ENCODE data around the gene ATP6V1A. TPM values are rescaled to one million over a fixed set of nuclear protein-coding genes. Genes with fewer than 3 reads are reported as not detected.
A peak's percentile ranks its signal among the peaks of the same experiment; 100 is the strongest.

Gene ATP6V1A
- polyA plus RNA-seq, 1 donor from 2014 or later, result 225 TPM

DNA sequence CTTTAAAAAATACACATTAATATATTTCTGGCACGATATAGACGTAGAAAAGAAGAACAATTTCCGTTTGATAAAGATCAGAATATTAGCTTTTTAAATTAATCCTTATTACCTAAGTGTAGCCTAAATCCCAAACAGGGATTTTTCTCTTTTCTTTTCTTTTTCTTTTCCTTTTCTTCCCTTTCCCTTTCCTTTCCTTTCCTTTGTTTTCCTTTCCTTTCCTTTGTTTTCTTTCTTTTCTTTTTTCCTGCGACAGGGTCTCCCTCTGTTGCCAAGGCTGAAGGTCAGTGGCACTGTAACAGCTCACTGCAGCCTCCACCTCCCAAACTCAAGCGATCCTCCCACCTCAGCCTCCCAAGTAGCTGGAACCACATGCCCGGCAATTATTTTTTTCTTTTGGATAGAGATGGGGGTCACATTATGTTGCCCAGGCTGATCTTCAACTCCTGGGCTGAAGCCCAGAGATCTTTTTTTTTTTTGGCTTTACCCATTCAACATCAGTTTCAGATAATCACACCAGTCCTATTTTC is 48.6 kb upstream of the ATP6V1A start:
- Histone ChIP-seq H3K9ac (ENCODE audit: low read length) (no peak overlapping the region), H3K4me3 (ENCODE audit: low read length) (peak overlapping the region; percentile 77), H3K9me2 (ENCODE audit: insufficient read depth, low read length) (no peaks in the 10 kb centered on the region), H3K9me3 (ENCODE audit: low read length) (no peaks in the 10 kb centered on the region), H3F3A (ENCODE audit: insufficient read depth, low read length, poor library complexity, severe bottlenecking) (no peaks in the 10 kb centered on the region), H3K79me2 (replicated peaks; ENCODE audit: insufficient read depth, low read length) (peaks cover 21% of the 10 kb centered on the region), H3K27me3 (ENCODE audit: insufficient read depth, low read depth, low read length) (no peaks in the 10 kb centered on the region), H3K36me3 (ENCODE audit: insufficient read depth, low read length) (no peaks in the 10 kb centered on the region), H3K4me2 (ENCODE audit: low read length) (peak overlapping the region; percentile 86), H2AFZ (ENCODE audit: low read depth, low read length) (no peak overlapping the region), H3K27ac (ENCODE audit: low read length) (no peak overlapping the region), H4K20me1 (ENCODE audit: insufficient read depth) (no peaks in the 10 kb centered on the region)
- TF ChIP-seq TAF1 (IDR thresholded peaks at IDR 0.05; ENCODE audit: low read depth), result no peak
- TF ChIP-seq EP300 (conservative IDR thresholded peaks at IDR 0.05; ENCODE audit: poor library complexity, severe bottlenecking), result no peak
- TF ChIP-seq REST (IDR thresholded peaks at IDR 0.05; ENCODE audit: borderline replicate concordance), result no peak
- no peak for TF ChIP-seq EZH2 (IDR thresholded peaks at IDR 0.05; ENCODE audit: borderline replicate concordance, insufficient read depth, low read length, poor library complexity, severe bottlenecking)
- TF ChIP-seq SMC3 (conservative IDR thresholded peaks at IDR 0.05; ENCODE audit: poor library complexity), result no peak
- no peak for TF ChIP-seq MXI1 (conservative IDR thresholded peaks at IDR 0.05; ENCODE audit: poor library complexity, severe bottlenecking)
- no peak for TF ChIP-seq RAD21 (conservative IDR thresholded peaks at IDR 0.05)
- no peak for TF ChIP-seq POLR2AphosphoS5 (IDR thresholded peaks at IDR 0.05)
- TF ChIP-seq, protein P1, sequence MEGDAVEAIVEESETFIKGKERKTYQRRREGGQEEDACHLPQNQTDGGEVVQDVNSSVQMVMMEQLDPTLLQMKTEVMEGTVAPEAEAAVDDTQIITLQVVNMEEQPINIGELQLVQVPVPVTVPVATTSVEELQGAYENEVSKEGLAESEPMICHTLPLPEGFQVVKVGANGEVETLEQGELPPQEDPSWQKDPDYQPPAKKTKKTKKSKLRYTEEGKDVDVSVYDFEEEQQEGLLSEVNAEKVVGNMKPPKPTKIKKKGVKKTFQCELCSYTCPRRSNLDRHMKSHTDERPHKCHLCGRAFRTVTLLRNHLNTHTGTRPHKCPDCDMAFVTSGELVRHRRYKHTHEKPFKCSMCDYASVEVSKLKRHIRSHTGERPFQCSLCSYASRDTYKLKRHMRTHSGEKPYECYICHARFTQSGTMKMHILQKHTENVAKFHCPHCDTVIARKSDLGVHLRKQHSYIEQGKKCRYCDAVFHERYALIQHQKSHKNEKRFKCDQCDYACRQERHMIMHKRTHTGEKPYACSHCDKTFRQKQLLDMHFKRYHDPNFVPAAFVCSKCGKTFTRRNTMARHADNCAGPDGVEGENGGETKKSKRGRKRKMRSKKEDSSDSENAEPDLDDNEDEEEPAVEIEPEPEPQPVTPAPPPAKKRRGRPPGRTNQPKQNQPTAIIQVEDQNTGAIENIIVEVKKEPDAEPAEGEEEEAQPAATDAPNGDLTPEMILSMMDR (IDR thresholded peaks at IDR 0.05; ENCODE audit: poor library complexity, severe bottlenecking), result no peak

DNA sequence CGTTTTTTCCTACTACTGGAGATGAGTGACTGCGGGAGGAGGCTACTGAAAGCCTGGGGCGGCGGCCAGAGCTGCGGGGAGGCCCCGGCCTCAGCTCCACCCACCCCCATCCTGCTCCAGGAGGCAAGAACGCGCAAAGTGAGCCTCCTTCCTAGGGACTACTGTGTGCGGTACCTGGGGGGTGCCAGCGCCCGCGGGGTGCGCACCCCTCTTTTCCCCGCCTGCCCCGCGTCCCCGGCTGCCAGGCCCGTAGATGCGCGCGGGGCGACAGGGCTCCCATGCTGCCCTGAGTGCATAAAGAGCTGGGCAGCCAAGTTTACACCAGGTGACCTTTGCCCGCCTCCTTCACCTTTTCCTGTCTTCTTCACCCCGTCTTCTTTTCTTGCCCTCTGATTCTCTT is 47.9 kb upstream of the ATP6V1A start:
- no peaks in the 10 kb centered on the region for H3K9me3 ChIP-seq (ENCODE audit: low read length)
- H3K4me3 ChIP-seq (ENCODE audit: low read length), result no peak overlapping the region
- H3K36me3 ChIP-seq (ENCODE audit: insufficient read depth, low read length), result no peaks in the 10 kb centered on the region
- TF ChIP-seq REST (IDR thresholded peaks at IDR 0.05; ENCODE audit: borderline replicate concordance), result no peak
- TF ChIP-seq, protein P1 (IDR thresholded peaks at IDR 0.05; ENCODE audit: poor library complexity, severe bottlenecking), result no peak
- H4K20me1 ChIP-seq (ENCODE audit: insufficient read depth), result no peaks in the 10 kb centered on the region
- H3K27ac ChIP-seq (ENCODE audit: low read length), result no peak overlapping the region
- no peak overlapping the region for H3K9ac ChIP-seq (ENCODE audit: low read length)
- H3K27me3 ChIP-seq (ENCODE audit: insufficient read depth, low read depth, low read length), result no peaks in the 10 kb centered on the region
- no peaks in the 10 kb centered on the region for H3F3A ChIP-seq (ENCODE audit: insufficient read depth, low read length, poor library complexity, severe bottlenecking)
- H3K79me2 ChIP-seq (replicated peaks; ENCODE audit: insufficient read depth, low read length), result peaks cover 14% of the 10 kb centered on the region
- no peak overlapping the region for H3K4me2 ChIP-seq (ENCODE audit: low read length)
- H3K9me2 ChIP-seq (ENCODE audit: insufficient read depth, low read length), result no peaks in the 10 kb centered on the region
- no peak overlapping the region for H2AFZ ChIP-seq (ENCODE audit: low read depth, low read length)

Measured in neural cell (in vitro differentiated cells).